Body of pancreas (tissue), 4 donors: ENCODE data around the gene HYAL2. TPM values are rescaled to one million over a fixed set of nuclear protein-coding genes. Genes with fewer than 3 reads are reported as not detected.

Source experiments
- ATAC-seq: fragments of 150-250 bp; one replicate; pipeline ENCODE4 v1.9.1; 2016
- DNase-seq, 4 donors: peaks; one replicate each; pipeline ENCODE4 v3.0.0-alpha.2; 2019
- H3K27ac ChIP-seq, 4 donors: fragments of 200-600 bp; sonication (generic); 1 replicate in 3 of 4; 2 replicates in 1 of 4; pipeline versions ENCODE4 v1.5.1 to v1.6.1; 2016 to 2019; ENCODE audit warnings: mild to moderate bottlenecking in 1 of 4, mixed read lengths in 1 of 4, moderate library complexity in 1 of 4
- H3K27me3 ChIP-seq, 2 donors: fragments of 200-600 bp; sonication (generic); one replicate each; pipeline ENCODE4 v1.6.0; 2016; ENCODE audit warnings: mild to moderate bottlenecking in 1 of 2
- H3K36me3 ChIP-seq, 2 donors: fragments of 200-600 bp; sonication (generic); replicated peaks in 1 of 2; 2 replicates each; pipeline ENCODE4 v1.5.1; 2016; ENCODE audit warnings: low read depth in 2 of 2; ENCODE audit not compliant: insufficient read depth in 1 of 2
- H3K4me1 ChIP-seq: fragments of 200-600 bp; sonication (generic); one replicate; pipeline ENCODE4 v1.6.0; 2016
- H3K4me3 ChIP-seq, 2 donors: fragments of 200-600 bp; sonication (generic); 1 replicate in 1 of 2; 2 replicates in 1 of 2; pipeline ENCODE4 v1.5.1; 2016 to 2019
- H3K9me3 ChIP-seq, 3 donors: fragments of 200-600 bp; sonication (generic); 1 replicate in 2 of 3; 2 replicates in 1 of 3; pipeline ENCODE4 v1.5.1; 2016
- CTCF ChIP-seq, 7 experiments: fragments of 450-650 bp in 4 of 7; fragments of 200-600 bp in 3 of 7; sonication (generic) in 3 of 7; IDR thresholded peaks; one replicate each; pipeline ENCODE4 v1.5.1; 2016 to 2019; ENCODE audit warnings: antibody characterized with exemption in 7 of 7
- POLR2A ChIP-seq, 3 donors: fragments of 450-650 bp; IDR thresholded peaks; one replicate each; pipeline ENCODE4 v1.6.1; 2016; ENCODE audit warnings: antibody characterized with exemption in 3 of 3, mild to moderate bottlenecking in 2 of 3
- WGBS, 2 donors: methylation state at CpG; one replicate each; pipeline ENCODE4 v1.1.5; 2017; 5-methylcytosine and 5-hydroxymethylcytosine counted together
- intact Hi-C: fragments of 100-400 bp; cut with DNase I; formaldehyde crosslinking; loops from one replicate; pipeline ENCODE4 v1.15.1; 2023
- total RNA-seq, 2 donors: library from RNA; depleted of rRNA; stranded (reverse); fragments of >200 nt; gene quantifications; one replicate each; pipeline ENCODE4 v1.1.0, GENCODE V29; 2016

Gene HYAL2
- total RNA-seq, 2 donors from 2014 or later: 35.6 to 48.3 TPM

GRCh38 chr3:50355829-50356552, 33.4 kb upstream of the HYAL2 start:
- Histone ChIP-seq H3K4me3 (no peak overlapping the region), H3K36me3 (peaks cover 13 to 14% of the 10 kb centered on the region in 2 donors), H3K27ac (peak overlapping the region in 3 of 4 donors; percentile 4 to 44 (median 31)), H3K9me3 (no peaks in the 10 kb centered on the region), H3K4me1 (peaks cover 45% of the 10 kb centered on the region), H3K27me3 (no peaks in the 10 kb centered on the region)
- ATAC-seq (no peak), DNase-seq (peak in 3 of 4 donors; percentile 34 to 62 (median 45))
- intact Hi-C loops: no loop called here
- TF ChIP-seq POLR2A (IDR thresholded peaks at IDR 0.05): no peak
- no peak for TF ChIP-seq CTCF (IDR thresholded peaks at IDR 0.05)
- WGBS, 2 donors: 56 to 58% methylated on average over 4 to 5 of the region's 5 CpGs

GRCh38 chr3:50354850-50355249, 32.3 kb upstream of the HYAL2 start:
- Histone ChIP-seq H3K27me3 (no peaks in the 10 kb centered on the region), H3K4me3 (no peak overlapping the region), H3K9me3 (no peaks in the 10 kb centered on the region), H3K36me3 (peaks cover 13 to 14% of the 10 kb centered on the region in 2 donors), H3K27ac (no peak overlapping the region), H3K4me1 (peaks cover 52% of the 10 kb centered on the region)
- DNase-seq (no peak), ATAC-seq (no peak)
- TF ChIP-seq POLR2A (IDR thresholded peaks at IDR 0.05): no peak
- 83 to 95% methylated on average over 3 to 7 of the region's 7 CpGs for WGBS, 2 donors
- intact Hi-C loops: no loop called here

- 78 to 85% methylated on average over 4 to 5 of the region's 5 CpGs for WGBS, 2 donors
- Histone ChIP-seq H3K36me3 (peaks cover 13 to 14% of the 10 kb centered on the region in 2 donors), H3K4me3 (no peak overlapping the region), H3K9me3 (no peaks in the 10 kb centered on the region), H3K27me3 (no peaks in the 10 kb centered on the region), H3K4me1 (peaks cover 58% of the 10 kb centered on the region), H3K27ac (no peak overlapping the region)
- DNase-seq: no peak
- no peak for ATAC-seq
- intact Hi-C loops: no loop called here
- TF ChIP-seq POLR2A (IDR thresholded peaks at IDR 0.05) (no peak), CTCF (IDR thresholded peaks at IDR 0.05) (no peak)
Measured at GRCh38 chr3:50354186-50354764, 31.7 kb upstream of the HYAL2 start.

GRCh38 chr3:50353245-50354004, 30.9 kb upstream of the HYAL2 start:
- peak overlapping the region in 1 of 4 donors; percentile 24 for H3K27ac ChIP-seq
- 76 to 86% methylated on average over 2 to 12 of the region's 12 CpGs for WGBS, 2 donors

More at GRCh38 chr3:50353245-50354004, 30.9 kb upstream of the HYAL2 start:
- no peak for ATAC-seq
- DNase-seq: no peak
- Histone ChIP-seq H3K4me1 (peaks cover 64% of the 10 kb centered on the region), H3K9me3 (no peaks in the 10 kb centered on the region), H3K36me3 (peaks cover 13 to 14% of the 10 kb centered on the region in 2 donors), H3K4me3 (no peak overlapping the region), H3K27me3 (no peaks in the 10 kb centered on the region)
- no peak for TF ChIP-seq POLR2A (IDR thresholded peaks at IDR 0.05)
- no peak for TF ChIP-seq CTCF (IDR thresholded peaks at IDR 0.05)
- intact Hi-C loops: no loop called here
